GM12891 (cell line): Measurements from ENCODE around the gene CD302.
A peak's percentile ranks its signal among the peaks of the same experiment; 100 is the strongest.
"Not testable (repeated sequence)": the region's sequence is repeated elsewhere in the genome, so short reads cannot be mapped to it uniquely, and the experiment has no call there.

Experiments
- DNase-seq: peaks from one replicate; pipeline ENCODE4 v3.0.0; 2011; ENCODE audit warnings: low spot score; ENCODE audit not compliant: insufficient read length
- FAIRE-seq: peaks from 2 replicates; lab custom pipeline; 2011; peaks lifted over from hg19 to GRCh38; lab: Jason Lieb, UNC
- PAX5 ChIP-seq: IDR thresholded peaks from 2 replicates; pipeline ENCODE4 v1.6.1; 2011; ENCODE audit warnings: low read length, moderate library complexity, mild to moderate bottlenecking; ENCODE audit not compliant: insufficient read depth, severe bottlenecking
- POLR2A ChIP-seq: IDR thresholded peaks from 2 replicates; pipeline ENCODE4 v1.6.1; 2011; ENCODE audit warnings: low read depth, low read length, control low read depth
- POLR2AphosphoS5 ChIP-seq: IDR thresholded peaks from 2 replicates; pipeline ENCODE4 v1.6.1; 2011; ENCODE audit warnings: low read depth, low read length, control low read depth
- POU2F2 ChIP-seq: IDR thresholded peaks from 2 replicates; pipeline ENCODE4 v1.6.1; 2011; ENCODE audit warnings: low read depth, mild to moderate bottlenecking, control low read depth, low read length, moderate library complexity
- SPI1 ChIP-seq: IDR thresholded peaks from 2 replicates; pipeline ENCODE4 v1.6.1; 2011; ENCODE audit warnings: low read depth, low read length, control low read depth
- TAF1 ChIP-seq: IDR thresholded peaks from 2 replicates; pipeline ENCODE4 v1.6.1; 2011; ENCODE audit warnings: low read depth, low read length, control low read depth

Gene CD302

GRCh38 chr2:159737292-159737916 lies 60.6 kb downstream of the CD302 start:
- no peak for FAIRE-seq
- no peak for DNase-seq
- TF ChIP-seq PAX5 (no peak), POLR2AphosphoS5 (no peak; the same call in 1 of the 2 replicates), POU2F2 (no peak), SPI1 (no peak), TAF1 (no peak), POLR2A (no peak)

- DNase-seq (no peak), FAIRE-seq (no peak)
- TF ChIP-seq TAF1: no peak
Observed at GRCh38 chr2:159736048-159736447, 62.0 kb downstream of the CD302 start.

GRCh38 chr2:159735648-159736047 lies 62.4 kb downstream of the CD302 start:
- no peak for TF ChIP-seq TAF1
- no peak for TF ChIP-seq POLR2A
- 0 out of 2 replicates have a peak, but pooled peaks have one; percentile 15 for TF ChIP-seq POLR2AphosphoS5

GRCh38 chr2:159728629-159729028 lies 69.4 kb downstream of the CD302 start:
- no peak for DNase-seq
- no peak for FAIRE-seq
- TF ChIP-seq PAX5 (no peak), SPI1 (no peak), TAF1 (no peak), POLR2A (no peak)

More at GRCh38 chr2:159735648-159736047, 62.4 kb downstream of the CD302 start:
- FAIRE-seq (no peak), DNase-seq (no peak)

- DNase-seq: no peak
- FAIRE-seq: no peak
- TF ChIP-seq POU2F2 (no peak), POLR2A (no peak), PAX5 (no peak)
Observed at GRCh38 chr2:159725713-159726112, 72.3 kb downstream of the CD302 start.

- DNase-seq, FAIRE-seq: not testable (repeated sequence)
Observed at GRCh38 chr2:159724795-159725572, 73.0 kb downstream of the CD302 start.

GRCh38 chr2:159722580-159722979 lies 75.4 kb downstream of the CD302 start:
- no peak for DNase-seq
- no peak for FAIRE-seq
- no peak for TF ChIP-seq POLR2A
- TF ChIP-seq PAX5: no peak
- no peak for TF ChIP-seq POLR2AphosphoS5
- no peak for TF ChIP-seq POU2F2
- TF ChIP-seq TAF1: no peak
- TF ChIP-seq SPI1: no peak

- no peak for TF ChIP-seq POU2F2
- no peak for TF ChIP-seq POLR2AphosphoS5
- TF ChIP-seq POLR2A: no peak
- no peak for TF ChIP-seq PAX5
- no peak for TF ChIP-seq SPI1
- no peak for TF ChIP-seq TAF1
- no peak for FAIRE-seq
- no peak for DNase-seq
Observed at GRCh38 chr2:159720676-159721075, 77.3 kb downstream of the CD302 start.
